HEK293T (cell line): ENCODE measurements around the gene CA5A.

Experiments
- ARNT ChIP-seq: fragments of 450-650 bp; IDR thresholded peaks from 2 replicates; pipeline ENCODE4 v1.6.1; 2017; ENCODE audit warnings: mild to moderate bottlenecking
- BHLHE40 ChIP-seq: fragments of 450-650 bp; IDR thresholded peaks from 2 replicates; pipeline ENCODE4 v1.6.1; 2016; ENCODE audit warnings: mild to moderate bottlenecking, moderate library complexity, borderline replicate concordance
- FOXA1 ChIP-seq: fragments of 450-650 bp; IDR thresholded peaks from 2 replicates; pipeline ENCODE4 v1.6.1; 2016; ENCODE audit warnings: mild to moderate bottlenecking
- FOXK2 ChIP-seq: fragments of 450-650 bp; IDR thresholded peaks from 2 replicates; pipeline ENCODE4 v1.6.1; 2016; ENCODE audit warnings: mild to moderate bottlenecking
- FOXM1 ChIP-seq: fragments of 450-650 bp; IDR thresholded peaks from 2 replicates; pipeline ENCODE4 v1.6.1; 2017; ENCODE audit warnings: mild to moderate bottlenecking, borderline replicate concordance
- HDGF ChIP-seq: fragments of 450-650 bp; IDR thresholded peaks from 2 replicates; pipeline ENCODE4 v1.6.1; 2017; ENCODE audit warnings: antibody characterized with exemption, borderline replicate concordance
- L3MBTL2 ChIP-seq: fragments of 450-650 bp; conservative IDR thresholded peaks from 2 replicates; pipeline ENCODE4 v1.6.1; 2016; ENCODE audit warnings: mild to moderate bottlenecking
- NFRKB ChIP-seq: fragments of 450-650 bp; IDR thresholded peaks from 2 replicates; pipeline ENCODE4 v1.6.1; 2016; ENCODE audit warnings: mild to moderate bottlenecking, moderate library complexity
- SUZ12 ChIP-seq: fragments of 450-650 bp; IDR thresholded peaks from 2 replicates; pipeline ENCODE4 v1.6.1; 2016; ENCODE audit warnings: mild to moderate bottlenecking
- TARDBP ChIP-seq: fragments of 450-650 bp; IDR thresholded peaks from 2 replicates; pipeline ENCODE4 v1.6.1; 2016
- ZNF384 ChIP-seq: fragments of 450-650 bp; IDR thresholded peaks from 2 replicates; pipeline ENCODE4 v1.6.1; 2016

- TF ChIP-seq FOXM1: no peak
- TF ChIP-seq HDGF: no peak
- no peak for TF ChIP-seq ZNF384
- no peak for TF ChIP-seq SUZ12
- TF ChIP-seq ARNT: no peak
- no peak for TF ChIP-seq L3MBTL2
- no peak for TF ChIP-seq NFRKB
- TF ChIP-seq TARDBP: no peak
- no peak for TF ChIP-seq BHLHE40
- TF ChIP-seq FOXK2: no peak
- TF ChIP-seq FOXA1: no peak
Observed at GRCh38 chr16:87966064-87966645, 29.8 kb upstream of the CA5A start.
